Measurements from ENCODE around the gene ARL14EP. TPM values are rescaled to one million over a fixed set of nuclear protein-coding genes. Genes with fewer than 3 reads are reported as not detected.

ARL14EP gene
- total RNA-seq, 1 donor from 2014 or later: 21.6 TPM

- no peaks in the 10 kb centered on the region for H3K27me3 ChIP-seq
- intact Hi-C loops (cut with DNase I): no loop called here
- no peaks in the 10 kb centered on the region for H3K9me3 ChIP-seq
- H3K4me3 ChIP-seq: no peak overlapping the region
- H3K27ac ChIP-seq: no peak overlapping the region
- no peaks in the 10 kb centered on the region for H3K4me1 ChIP-seq
- no peaks in the 10 kb centered on the region for H3K36me3 ChIP-seq
- DNase-seq (no peak), ATAC-seq (no peak)
- TF ChIP-seq CTCF (IDR thresholded peaks at IDR 0.05): no peak
Measured at GRCh38 chr11:30364139-30364836, 41.4 kb downstream of the ARL14EP start.

GRCh38 chr11:30364837-30365482 lies 42.1 kb downstream of the ARL14EP start:
- no peaks in the 10 kb centered on the region for H3K9me3 ChIP-seq
- intact Hi-C loops (cut with DNase I): no loop called here
- H3K27ac ChIP-seq: no peak overlapping the region
- no peak overlapping the region for H3K4me3 ChIP-seq
- TF ChIP-seq CTCF (IDR thresholded peaks at IDR 0.05): no peak
- no peaks in the 10 kb centered on the region for H3K27me3 ChIP-seq
- DNase-seq: no peak
- ATAC-seq: no peak
- H3K36me3 ChIP-seq: no peaks in the 10 kb centered on the region
- H3K4me1 ChIP-seq: no peaks in the 10 kb centered on the region

GRCh38 chr11:30365793-30366517 lies 43.1 kb downstream of the ARL14EP start:
- Histone ChIP-seq H3K36me3 (no peaks in the 10 kb centered on the region), H3K9me3 (no peaks in the 10 kb centered on the region), H3K27me3 (no peaks in the 10 kb centered on the region), H3K4me3 (no peak overlapping the region), H3K27ac (no peak overlapping the region), H3K4me1 (no peaks in the 10 kb centered on the region)
- no peak for TF ChIP-seq CTCF (IDR thresholded peaks at IDR 0.05)
- ATAC-seq (no peak), DNase-seq (no peak)
- intact Hi-C loops (cut with DNase I): no loop called here

GRCh38 chr11:30368394-30368793 lies 45.5 kb downstream of the ARL14EP start:
- no peak overlapping the region for H3K27ac ChIP-seq
- no peaks in the 10 kb centered on the region for H3K4me1 ChIP-seq
- intact Hi-C loops (cut with DNase I): no loop called here
- no peaks in the 10 kb centered on the region for H3K9me3 ChIP-seq
- no peak for TF ChIP-seq CTCF (IDR thresholded peaks at IDR 0.05)
- no peaks in the 10 kb centered on the region for H3K27me3 ChIP-seq
- DNase-seq (no peak), ATAC-seq (no peak)
- no peaks in the 10 kb centered on the region for H3K36me3 ChIP-seq
- H3K4me3 ChIP-seq: no peak overlapping the region

- no peak for ATAC-seq
- intact Hi-C loops (cut with DNase I): no loop called here
- DNase-seq: no peak
- H3K9me3 ChIP-seq: no peaks in the 10 kb centered on the region
- no peak for TF ChIP-seq CTCF (IDR thresholded peaks at IDR 0.05)
- no peak overlapping the region for H3K27ac ChIP-seq
- H3K27me3 ChIP-seq: no peaks in the 10 kb centered on the region
- no peak overlapping the region for H3K4me3 ChIP-seq
- no peaks in the 10 kb centered on the region for H3K4me1 ChIP-seq
- H3K36me3 ChIP-seq: no peaks in the 10 kb centered on the region
Measured at GRCh38 chr11:30370164-30370563, 47.3 kb downstream of the ARL14EP start.
